Skeletal muscle cell (primary cell): ENCODE measurements around the gene RBM41.

Source experiments
- DNase-seq: peaks from one replicate; pipeline ENCODE4 v3.0.0-alpha.2; 2010; ENCODE audit warnings: low read depth
- H3K4me3 ChIP-seq: 2 replicates; pipeline ENCODE4 v1.5.1; 2011; ENCODE audit warnings: low read depth, mild to moderate bottlenecking, control low read depth, low read length, moderate library complexity

RBM41 gene

GRCh38 chrX:107050195-107050709, 68.4 kb downstream of the RBM41 start:
- no peak for DNase-seq
- H3K4me3 ChIP-seq, result no peak overlapping the region

DNA sequence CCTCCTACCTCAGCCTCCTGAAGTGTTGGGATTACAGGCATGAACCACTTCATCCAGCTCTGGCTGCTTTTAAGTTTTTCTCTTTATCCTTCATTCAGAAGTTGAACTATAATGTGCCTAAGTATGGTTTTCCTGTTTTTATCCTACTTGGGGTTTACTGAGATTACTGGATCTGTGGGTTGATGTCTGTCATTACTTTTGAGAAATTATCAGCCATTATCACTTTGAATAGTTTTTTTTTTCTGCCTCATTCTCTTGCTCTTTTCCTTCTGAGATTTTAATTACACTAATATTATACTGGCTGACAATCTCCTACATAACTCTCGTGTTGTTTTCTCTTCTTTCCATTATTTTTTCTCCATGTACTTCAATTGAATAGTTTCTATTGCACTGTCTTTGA, 71.0 kb downstream of the RBM41 start:
- DNase-seq, result no peak
- H3K4me3 ChIP-seq, result no peak overlapping the region

GRCh38 chrX:107029752-107030151, 88.9 kb downstream of the RBM41 start:
- DNase-seq, result no peak
- H3K4me3 ChIP-seq, result no peak overlapping the region

GRCh38 chrX:107025545-107025944, 93.1 kb downstream of the RBM41 start:
- no peak for DNase-seq
- H3K4me3 ChIP-seq, result no peak overlapping the region

- no peak overlapping the region for H3K4me3 ChIP-seq
- DNase-seq, result no peak
Measured at GRCh38 chrX:107014936-107015335, 103.7 kb downstream of the RBM41 start.
